Upper lobe of right lung (tissue), 1 donor: ENCODE measurements around the gene CSMD2. TPM values are rescaled to one million over a fixed set of nuclear protein-coding genes. Genes with fewer than 3 reads are reported as not detected.

ENCODE experiments used
- ATAC-seq: fragments of 200-7000 bp; cut with Tn5 transposase; one replicate; pipeline ENCODE4 v1.9.1; 2020; ENCODE audit warnings: mild to moderate bottlenecking, moderate library complexity
- DNase-seq: peaks from one replicate; pipeline ENCODE4 v3.0.0-alpha.2; 2020
- H3K27ac ChIP-seq: fragments of 200-600 bp; one replicate; pipeline ENCODE4 v1.8.0; 2022
- H3K27me3 ChIP-seq: fragments of 200-600 bp; one replicate; pipeline ENCODE4 v1.8.0; 2022; ENCODE audit warnings: mild to moderate bottlenecking
- H3K36me3 ChIP-seq: fragments of 200-600 bp; one replicate; pipeline ENCODE4 v1.8.0; 2022
- H3K4me1 ChIP-seq: fragments of 200-600 bp; one replicate; pipeline ENCODE4 v1.8.0; 2022
- H3K4me3 ChIP-seq: fragments of 200-600 bp; one replicate; pipeline ENCODE4 v1.8.0; 2022; ENCODE audit warnings: mild to moderate bottlenecking
- H3K9me3 ChIP-seq: fragments of 200-600 bp; one replicate; pipeline ENCODE4 v1.8.0; 2022
- CTCF ChIP-seq: fragments of 200-600 bp; IDR thresholded peaks from one replicate; pipeline ENCODE4 v1.8.0; 2022; ENCODE audit warnings: antibody characterized with exemption
- intact Hi-C: fragments of 100-400 bp; cut with DNase I; formaldehyde crosslinking; loops from one replicate; pipeline ENCODE4 v1.11.0; 2022
- total RNA-seq: library from RNA; stranded (reverse); fragmentation: NEBNext Ultra II Directional; extraction: Animal tissue kit (Norgen Biotek cat#: 25700); gene quantifications from one replicate; pipeline ENCODE4 v1.2.1, GENCODE V29; 2021
- donor health status: DM: no; HTN: yes; CAD: no; lungs with severe emphysema.

CSMD2 gene
- total RNA-seq, 1 donor from 2014 or later: 0.67 TPM

- Histone ChIP-seq H3K36me3 (no peaks in the 10 kb centered on the region), H3K9me3 (no peaks in the 10 kb centered on the region), H3K4me3 (no peak overlapping the region), H3K27me3 (peaks cover 3% of the 10 kb centered on the region), H3K27ac (no peak overlapping the region), H3K4me1 (no peaks in the 10 kb centered on the region)
- intact Hi-C loops: no loop called here
- no peak for DNase-seq
- no peak for ATAC-seq
- no peak for TF ChIP-seq CTCF
These were observed 110.1 kb downstream of the CSMD2 start for GRCh38 chr1:34054920-34055319.

DNA sequence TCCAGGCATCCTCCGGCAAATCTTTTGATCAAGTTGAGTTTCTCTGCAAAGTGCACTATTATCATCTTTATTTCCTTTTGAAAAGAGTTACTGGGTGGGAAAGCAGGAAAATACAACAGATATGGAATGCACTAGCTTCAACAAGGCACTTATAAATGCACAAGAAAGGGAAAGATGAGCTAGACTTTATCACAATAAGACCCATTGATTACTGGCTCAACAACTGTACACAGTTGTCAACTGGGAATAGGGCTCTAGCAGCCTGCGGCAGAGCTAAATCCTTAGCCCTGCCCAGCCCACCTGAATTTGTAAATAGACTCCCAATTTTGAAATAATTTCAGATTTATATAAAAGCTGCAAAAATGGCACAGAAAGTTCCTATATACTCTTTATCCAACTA, 111.4 kb downstream of the CSMD2 start:
- intact Hi-C loops: no loop called here

DNA sequence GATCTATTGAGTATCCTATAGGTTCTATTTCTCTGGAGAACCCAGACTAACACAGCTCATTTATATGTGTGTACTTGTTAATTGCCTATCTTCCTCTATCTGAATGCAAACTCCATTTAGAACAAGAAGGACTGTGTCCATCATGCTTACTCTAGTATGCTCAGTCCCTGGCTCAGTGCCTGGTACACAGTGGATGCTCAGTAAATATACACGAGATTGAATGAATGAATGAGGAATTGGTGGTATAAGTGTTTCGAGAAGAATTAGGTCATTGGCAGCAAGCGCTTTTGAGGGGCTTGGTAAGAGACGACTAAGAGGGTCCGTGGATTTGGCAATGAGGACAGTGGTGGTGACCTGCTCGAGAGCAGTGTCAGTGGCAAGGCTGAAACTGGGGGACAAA, 112.5 kb downstream of the CSMD2 start:
- intact Hi-C loops: no loop called here
- no peak for TF ChIP-seq CTCF
- no peak overlapping the region for H3K4me3 ChIP-seq
- no peak overlapping the region for H3K27ac ChIP-seq
- DNase-seq (no peak), ATAC-seq (no peak)
- no peaks in the 10 kb centered on the region for H3K36me3 ChIP-seq
- no peaks in the 10 kb centered on the region for H3K4me1 ChIP-seq
- H3K9me3 ChIP-seq: no peaks in the 10 kb centered on the region
- H3K27me3 ChIP-seq: peaks cover 3% of the 10 kb centered on the region

More for the DNA sequence above, 111.4 kb downstream of the CSMD2 start:
- Histone ChIP-seq H3K4me1 (no peaks in the 10 kb centered on the region), H3K27me3 (peaks cover 3% of the 10 kb centered on the region), H3K4me3 (no peak overlapping the region), H3K36me3 (no peaks in the 10 kb centered on the region), H3K9me3 (no peaks in the 10 kb centered on the region), H3K27ac (no peak overlapping the region)
- TF ChIP-seq CTCF: no peak
- ATAC-seq: no peak
- no peak for DNase-seq

GRCh38 chr1:34050709-34051485, 114.1 kb downstream of the CSMD2 start:
- H3K27ac ChIP-seq: no peak overlapping the region
- no peaks in the 10 kb centered on the region for H3K36me3 ChIP-seq
- H3K4me1 ChIP-seq: no peaks in the 10 kb centered on the region
- ATAC-seq: no peak
- peaks cover 3% of the 10 kb centered on the region for H3K27me3 ChIP-seq
- H3K4me3 ChIP-seq: no peak overlapping the region
- TF ChIP-seq CTCF: no peak
- H3K9me3 ChIP-seq: no peaks in the 10 kb centered on the region
- intact Hi-C loops: no loop called here
- DNase-seq: no peak

DNA sequence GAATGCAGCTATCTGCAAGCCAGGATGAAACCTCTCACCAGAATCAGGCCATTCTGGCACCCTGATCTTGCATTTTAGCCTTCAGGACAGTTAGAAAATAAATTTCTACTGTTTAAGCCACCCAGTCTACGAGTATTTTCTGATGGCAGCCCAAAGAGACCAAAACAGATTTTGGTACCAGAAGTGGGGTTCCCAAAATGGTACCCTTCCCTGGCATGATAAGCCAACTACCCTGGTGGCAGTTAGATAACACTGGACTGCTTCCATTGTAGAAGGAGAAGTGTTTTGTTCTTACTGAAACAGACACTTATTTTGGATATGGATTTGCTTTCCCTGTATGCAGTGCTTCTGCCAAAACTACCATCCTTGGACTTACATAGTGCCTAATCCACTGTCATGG, 115.0 kb downstream of the CSMD2 start:
- no peaks in the 10 kb centered on the region for H3K4me1 ChIP-seq
- no peak overlapping the region for H3K4me3 ChIP-seq
- H3K36me3 ChIP-seq: no peaks in the 10 kb centered on the region
- intact Hi-C loops: no loop called here
- H3K9me3 ChIP-seq: no peaks in the 10 kb centered on the region
- DNase-seq (no peak), ATAC-seq (no peak)
- H3K27me3 ChIP-seq: peaks cover 3% of the 10 kb centered on the region
- H3K27ac ChIP-seq: no peak overlapping the region
- no peak for TF ChIP-seq CTCF
